H1 (cell line): ENCODE results near the gene TEN1. TPM values are rescaled to one million over a fixed set of nuclear protein-coding genes. Genes with fewer than 3 reads are reported as not detected.

Experiments used
- CTCF ChIA-PET: fragments of 300-600 bp; sonication (Branson Sonifier 250); formaldehyde crosslinking; loops from one replicate; lab custom pipeline; 2021; ENCODE audit not compliant: partially characterized antibody; lab: Charles Lee
- POLR2A ChIA-PET: fragments of 300-600 bp; sonication (Branson Sonifier 250); formaldehyde crosslinking; loops from one replicate; lab custom pipeline; 2021; ENCODE audit warnings: inconsistent platforms; ENCODE audit not compliant: partially characterized antibody; lab: Charles Lee
- DNase-seq, 2 experiments: peaks; one replicate each; pipeline versions ENCODE4 v3.0.0 to v3.0.0-alpha.2; 2010 to 2022; ENCODE audit warnings: low spot score in 2 of 2, low read depth in 1 of 2, mixed read lengths in 1 of 2
- FAIRE-seq: peaks from 2 replicates; lab custom pipeline; 2011; peaks lifted over from hg19 to GRCh38; lab: Jason Lieb, UNC
- H2AFZ ChIP-seq: 2 replicates; pipeline ENCODE4 v1.8.1; 2012; ENCODE audit warnings: low read length, inconsistent platforms
- H2AK5ac ChIP-seq: 2 replicates; pipeline ENCODE4 v1.6.1; 2013; ENCODE audit warnings: low read depth, low read length
- H2BK120ac ChIP-seq: replicated peaks from 2 replicates; pipeline ENCODE3; 2013; ENCODE audit warnings: low read depth, low read length, inconsistent platforms
- H2BK12ac ChIP-seq: 2 replicates; pipeline ENCODE4 v1.6.1; 2013; ENCODE audit warnings: low read depth, low read length
- H2BK15ac ChIP-seq: 2 replicates; pipeline ENCODE4 v1.6.1; 2013; ENCODE audit warnings: low read length
- H2BK20ac ChIP-seq: 2 replicates; pipeline ENCODE4 v1.6.1; 2013; ENCODE audit warnings: low read length
- H2BK5ac ChIP-seq: 2 replicates; pipeline ENCODE4 v1.6.1; 2013; ENCODE audit warnings: low read depth, low read length
- H3K14ac ChIP-seq: 2 replicates; pipeline ENCODE4 v1.6.1; 2013; ENCODE audit warnings: inconsistent platforms; ENCODE audit not compliant: insufficient read length
- H3K18ac ChIP-seq: 2 replicates; pipeline ENCODE4 v1.6.1; 2013; ENCODE audit warnings: low read length; ENCODE audit errors: extremely low read depth
- H3K23ac ChIP-seq: 2 replicates; pipeline ENCODE4 v1.6.1; 2013; ENCODE audit warnings: inconsistent platforms; ENCODE audit not compliant: insufficient read length
- H3K23me2 ChIP-seq: 2 replicates; pipeline ENCODE4 v1.6.1; 2013; ENCODE audit warnings: low read depth, low read length
- H3K27ac ChIP-seq: 2 replicates; pipeline ENCODE4 v1.6.1; 2011; ENCODE audit warnings: low read depth, low read length, inconsistent platforms
- H3K27me3 ChIP-seq, 4 experiments: replicated peaks in 1 of 4; 1 replicate in 1 of 4; 2 replicates in 3 of 4; pipeline versions ENCODE4 v1.6.1 to v1.8.1; 2011 to 2013; ENCODE audit warnings: low read length in 3 of 4, mild to moderate bottlenecking in 3 of 4, inconsistent platforms in 2 of 4, mixed read lengths in 2 of 4, moderate library complexity in 1 of 4; ENCODE audit not compliant: control insufficient read depth in 3 of 4, insufficient read depth in 3 of 4; ENCODE audit errors: extremely low read depth in 1 of 4
- H3K36me3 ChIP-seq, 4 experiments: 2 replicates each; pipeline versions ENCODE4 v1.6.1 to v1.8.1; 2011 to 2013; ENCODE audit warnings: mild to moderate bottlenecking in 4 of 4, low read length in 3 of 4, moderate library complexity in 2 of 4, control low read depth in 1 of 4, inconsistent platforms in 1 of 4; ENCODE audit not compliant: insufficient read depth in 4 of 4, control insufficient read depth in 2 of 4
- H3K4ac ChIP-seq: replicated peaks from 2 replicates; pipeline ENCODE3; 2013; ENCODE audit warnings: low read length, low read depth, mixed read lengths, inconsistent platforms; ENCODE audit not compliant: insufficient read length
- H3K4me1 ChIP-seq, 4 experiments: replicated peaks in 1 of 4; 1 replicate in 1 of 4; 2 replicates in 3 of 4; pipeline versions ENCODE4 v1.6.1 to v1.8.1; 2011 to 2013; ENCODE audit warnings: low read length in 3 of 4, inconsistent platforms in 2 of 4, mixed read lengths in 1 of 4; ENCODE audit not compliant: insufficient read depth in 4 of 4, control insufficient read depth in 3 of 4
- H3K4me2 ChIP-seq, 2 experiments: 2 replicates each; pipeline versions ENCODE4 v1.6.1 to v1.8.1; 2011 to 2013; ENCODE audit warnings: low read depth in 2 of 2, low read length in 2 of 2, control low read depth in 1 of 2, inconsistent platforms in 1 of 2, mild to moderate bottlenecking in 1 of 2; ENCODE audit not compliant: insufficient read depth in 1 of 2
- H3K4me3 ChIP-seq, 4 experiments: fragments of 200-600, 300-600 bp in 1 of 4; sonication (generic), shearing (Covaris generic), sonication (Bioruptor Twin) in 1 of 4; 2 replicates each; pipeline versions ENCODE4 v1.5.1 to v1.8.1; 2011 to 2016; ENCODE audit warnings: low read length in 4 of 4, low read depth in 3 of 4, control low read depth in 2 of 4, inconsistent platforms in 2 of 4, mild to moderate bottlenecking in 2 of 4, mixed read lengths in 1 of 4, moderate library complexity in 1 of 4; ENCODE audit not compliant: insufficient read depth in 2 of 4; ENCODE audit errors: extremely low read depth in 1 of 4
- H3K56ac ChIP-seq: replicated peaks from 2 replicates; pipeline ENCODE3; 2013; ENCODE audit warnings: low read depth, mild to moderate bottlenecking, mixed read lengths, low read length, inconsistent platforms; ENCODE audit not compliant: insufficient read length
- H3K79me1 ChIP-seq: 2 replicates; pipeline ENCODE4 v1.6.1; 2013; ENCODE audit warnings: low read depth, low read length, control low read depth
- H3K79me2 ChIP-seq, 2 experiments: 2 replicates each; pipeline versions ENCODE4 v1.6.1 to v1.8.1; 2012 to 2013; ENCODE audit warnings: low read length in 2 of 2, mild to moderate bottlenecking in 2 of 2, inconsistent platforms in 1 of 2; ENCODE audit not compliant: insufficient read depth in 2 of 2, control insufficient read depth in 1 of 2
- H3K9ac ChIP-seq, 4 experiments: replicated peaks in 1 of 4; 1 replicate in 1 of 4; 2 replicates in 3 of 4; pipeline versions ENCODE4 v1.6.1 to v1.8.1; 2011 to 2013; ENCODE audit warnings: low read depth in 3 of 4, low read length in 3 of 4, control low read depth in 2 of 4, mild to moderate bottlenecking in 2 of 4, moderate library complexity in 2 of 4, inconsistent platforms in 1 of 4; ENCODE audit errors: extremely low read depth in 1 of 4
- H3K9me3 ChIP-seq, 2 experiments: 2 replicates each; pipeline versions ENCODE4 v1.6.1 to v1.8.1; 2012 to 2013; ENCODE audit warnings: mild to moderate bottlenecking in 2 of 2, moderate library complexity in 2 of 2, control low read depth in 1 of 2, inconsistent platforms in 1 of 2, low read depth in 1 of 2, low read length in 1 of 2, mixed read lengths in 1 of 2; ENCODE audit not compliant: insufficient read depth in 2 of 2
- H4K20me1 ChIP-seq, 2 experiments: replicated peaks in 1 of 2; 2 replicates each; pipeline versions ENCODE3 to v1.8.1; 2011 to 2013; ENCODE audit warnings: inconsistent platforms in 2 of 2, low read length in 2 of 2, mild to moderate bottlenecking in 1 of 2; ENCODE audit not compliant: insufficient read depth in 2 of 2, control insufficient read depth in 1 of 2
- H4K5ac ChIP-seq: 2 replicates; pipeline ENCODE4 v1.6.1; 2013; ENCODE audit warnings: low read length, low read depth, mixed read lengths, inconsistent platforms; ENCODE audit not compliant: insufficient read length
- H4K8ac ChIP-seq: 2 replicates; pipeline ENCODE4 v1.8.0; 2013; ENCODE audit warnings: mild to moderate bottlenecking, moderate library complexity, low read length, inconsistent platforms; ENCODE audit not compliant: insufficient read depth; ENCODE audit errors: extremely low read depth
- H4K91ac ChIP-seq: replicated peaks from 2 replicates; pipeline ENCODE3; 2013; ENCODE audit warnings: low read length, mixed read lengths, inconsistent platforms; ENCODE audit not compliant: insufficient read length
- ATF2 ChIP-seq: IDR thresholded peaks from 2 replicates; pipeline ENCODE4 v1.6.1; 2012; ENCODE audit warnings: low read length, inconsistent platforms
- CBX5 ChIP-seq: fragments of 300-800, 300-1000 bp; sonication (generic); IDR thresholded peaks from 2 replicates; pipeline ENCODE4 v1.7.1; 2016; ENCODE audit warnings: antibody characterized with exemption, low read length, low read depth
- CBX8 ChIP-seq: fragments of 300-800, 300-1000 bp; sonication (generic); IDR thresholded peaks from 2 replicates; pipeline ENCODE4 v1.7.1; 2016; ENCODE audit warnings: low read depth, low read length, borderline replicate concordance
- CHD2 ChIP-seq: IDR thresholded peaks from 2 replicates; pipeline ENCODE4 v1.6.1; 2012; ENCODE audit warnings: low read length, improper control_type of control experiment
- CREB1 ChIP-seq: IDR thresholded peaks from 2 replicates; pipeline ENCODE4 v1.6.1; 2012; ENCODE audit warnings: inconsistent platforms
- EGR1 ChIP-seq: IDR thresholded peaks from 2 replicates; pipeline ENCODE4 v1.6.1; 2011; ENCODE audit warnings: low read depth, low read length, borderline replicate concordance
- GTF2F1 ChIP-seq: IDR thresholded peaks from 2 replicates; pipeline ENCODE4 v1.6.1; 2012; ENCODE audit warnings: low read depth, low read length, improper control_type of control experiment, borderline replicate concordance
- NANOG ChIP-seq: IDR thresholded peaks from 2 replicates; pipeline ENCODE4 v1.6.1; 2011; ENCODE audit warnings: low read length, low read depth, mild to moderate bottlenecking, inconsistent platforms; ENCODE audit not compliant: insufficient read depth, poor library complexity, severe bottlenecking
- PHF8 ChIP-seq: fragments of 200-600 bp; sonication (generic); conservative IDR thresholded peaks from 2 replicates; pipeline ENCODE4 v1.7.1; 2012; ENCODE audit warnings: low read depth, mild to moderate bottlenecking, inconsistent platforms, low read length, moderate library complexity
- POLR2AphosphoS5 ChIP-seq: IDR thresholded peaks from 2 replicates; pipeline ENCODE4 v1.6.1; 2011; ENCODE audit warnings: low read depth, low read length
- RFX5 ChIP-seq: IDR thresholded peaks from 2 replicates; pipeline ENCODE4 v1.6.1; 2011; ENCODE audit warnings: low read depth, low read length, improper control_type of control experiment, borderline replicate concordance
- TEAD4 ChIP-seq: IDR thresholded peaks from 2 replicates; pipeline ENCODE4 v1.6.1; 2012; ENCODE audit warnings: low read depth, low read length, inconsistent platforms, mixed read lengths
- WGBS, 2 experiments: shearing (Covaris generic) in 1 of 2; methylation state at CpG; one replicate each; pipeline versions ENCODE4 v1.1.6 to v1.1.7; 2013 to 2015; ENCODE audit warnings: low lambda C conversion rate in 2 of 2, mixed read lengths in 2 of 2, inconsistent platforms in 1 of 2, low coverage in 1 of 2, missing lambda C conversion rate in 1 of 2; ENCODE audit not compliant: insufficient replicate concordance in 2 of 2, insufficient coverage in 1 of 2, insufficient read length in 1 of 2; ENCODE audit errors: extremely low coverage in 1 of 2, missing lambda C conversion rate in 1 of 2; 5-methylcytosine and 5-hydroxymethylcytosine counted together
- polyA plus RNA-seq, 7 experiments: library from polyadenylated mRNA; depleted of rRNA in 3 of 7; stranded (reverse) in 5 of 7; unstranded in 2 of 7; fragments of >200 nt in 5 of 7; fragments of 200-250 nt in 2 of 7; gene quantifications; 1 replicate in 5 of 7; 2 replicates in 1 of 7; 4 replicates in 1 of 7; pipeline versions ENCODE4 v1.2.1 to v1.2.3, GENCODE V29; 2011 to 2013; ENCODE audit warnings: missing spikeins in 2 of 7, mixed read lengths in 2 of 7
- total RNA-seq: library from RNA; stranded (reverse); fragmentation: NEBNext Ultra II Directional; extraction: Animal tissue kit (Norgen Biotek cat#: 25700); gene quantifications from 2 replicates; pipeline ENCODE4 v1.2.1, GENCODE V29; 2021

The TEN1 gene
- total and polyA plus RNA-seq, 2 of the 8 experiments (the other 6 are each of a cell fraction or from before 2014, with no cell fraction given): 15.9 to 18.7 TPM

GRCh38 chr17:76018340-76018680, 39.3 kb downstream of the TEN1 start:
- no peak overlapping the region for H2BK5ac ChIP-seq
- WGBS, 2 experiments: 83% methylated on average over 11 of the region's 11 CpGs; no CpG with 5 or more reads in 1 of the 2 experiments
- H3K18ac ChIP-seq: no peak overlapping the region
- H2AK5ac ChIP-seq: no peak overlapping the region
- no peak overlapping the region for H3K4me3 ChIP-seq
- FAIRE-seq (no peak), DNase-seq (no peak)
- H3K23me2 ChIP-seq: no peaks in the 10 kb centered on the region
- no peak overlapping the region for H2AFZ ChIP-seq
- H2BK12ac ChIP-seq: no peak overlapping the region
- ChIA-PET POLR2A (interaction anchor here (1.0 to 1.9 kb wide), 3 partner anchors 11 to 62 kb away, joined by 3 to 6 read pairs (median 3); no protein-coding TSS in a partner anchor), CTCF (interaction anchor here (0.6 to 32.0 kb wide), 8 partner anchors 13 to 393 kb away, joined by 3 to 885 read pairs (median 7); partner anchors contain the start of genes CDK3, EVPL, MRPL38 and TRIM65)
- H3K79me2 ChIP-seq: no peaks in the 10 kb centered on the region
- no peaks in the 10 kb centered on the region for H3K79me1 ChIP-seq
- no peak overlapping the region for H3K23ac ChIP-seq
- H2BK120ac ChIP-seq: no peak overlapping the region
- H3K27ac ChIP-seq: no peak overlapping the region
- no peaks in the 10 kb centered on the region; a peak in 1 of 7 replicates for H3K27me3 ChIP-seq
- TF ChIP-seq CREB1 (no peak), NANOG (no peak), CBX5 (no peak), PHF8 (no peak), EGR1 (no peak), ATF2 (no peak), GTF2F1 (no peak), RFX5 (no peak), CBX8 (no peak), POLR2AphosphoS5 (no peak), CHD2 (no peak), TEAD4 (no peak)
- H3K4me2 ChIP-seq: no peak overlapping the region
- H4K5ac ChIP-seq: no peak overlapping the region
- H3K4me1 ChIP-seq: peaks cover 0 to 2% (median under 1%) of the 10 kb centered on the region in 4 experiments; a peak in 3 of 7 replicates
- no peaks in the 10 kb centered on the region for H3K9me3 ChIP-seq
- no peak overlapping the region for H3K14ac ChIP-seq
- H3K9ac ChIP-seq: no peak overlapping the region
- H3K4ac ChIP-seq: no peak overlapping the region
- H4K91ac ChIP-seq: no peak overlapping the region
- no peak overlapping the region for H3K56ac ChIP-seq
- H3K36me3 ChIP-seq: no peaks in the 10 kb centered on the region
- H4K20me1 ChIP-seq: no peaks in the 10 kb centered on the region
- no peak overlapping the region for H2BK20ac ChIP-seq
- H2BK15ac ChIP-seq: no peak overlapping the region
- H4K8ac ChIP-seq: 0 out of 2 replicates have a peak overlapping the region, but pooled peaks have one; percentile 45
